Bronchial epithelial cell (primary cell): ENCODE data around the gene GSN. TPM values are rescaled to one million over a fixed set of nuclear protein-coding genes. Genes with fewer than 3 reads are reported as not detected.

ENCODE experiments used
- DNase-seq: peaks from one replicate; pipeline ENCODE4 v3.0.0-alpha.2; 2010; ENCODE audit warnings: low read depth
- FAIRE-seq: peaks from 2 replicates; lab custom pipeline; 2011; peaks lifted over from hg19 to GRCh38; lab: Jason Lieb, UNC
- H3K27me3 ChIP-seq: 2 replicates; pipeline ENCODE4 v1.5.1; 2011; ENCODE audit warnings: low read length; ENCODE audit not compliant: control insufficient read depth, insufficient read depth
- H3K36me3 ChIP-seq: 2 replicates; pipeline ENCODE4 v1.5.1; 2011; ENCODE audit warnings: low read length; ENCODE audit not compliant: control insufficient read depth, insufficient read depth
- H3K4me3 ChIP-seq: 2 replicates; pipeline ENCODE4 v1.5.1; 2011; ENCODE audit warnings: mild to moderate bottlenecking, low read depth, low read length, control low read depth
- total RNA-seq: library from RNA; depleted of rRNA; stranded (reverse); fragments of >200 nt; gene quantifications from 2 replicates; pipeline ENCODE4 v1.2.1, GENCODE V29; 2014
- TF ChIP-seq, protein P1 (sequence below): IDR thresholded peaks from 2 replicates; pipeline ENCODE4 v1.5.1; 2011; ENCODE audit warnings: mild to moderate bottlenecking, moderate library complexity, low read length, control low read depth, inconsistent platforms; ENCODE audit not compliant: insufficient read depth, severe bottlenecking

GSN gene
- total RNA-seq, 1 donor from 2014 or later = 420 TPM

DNA sequence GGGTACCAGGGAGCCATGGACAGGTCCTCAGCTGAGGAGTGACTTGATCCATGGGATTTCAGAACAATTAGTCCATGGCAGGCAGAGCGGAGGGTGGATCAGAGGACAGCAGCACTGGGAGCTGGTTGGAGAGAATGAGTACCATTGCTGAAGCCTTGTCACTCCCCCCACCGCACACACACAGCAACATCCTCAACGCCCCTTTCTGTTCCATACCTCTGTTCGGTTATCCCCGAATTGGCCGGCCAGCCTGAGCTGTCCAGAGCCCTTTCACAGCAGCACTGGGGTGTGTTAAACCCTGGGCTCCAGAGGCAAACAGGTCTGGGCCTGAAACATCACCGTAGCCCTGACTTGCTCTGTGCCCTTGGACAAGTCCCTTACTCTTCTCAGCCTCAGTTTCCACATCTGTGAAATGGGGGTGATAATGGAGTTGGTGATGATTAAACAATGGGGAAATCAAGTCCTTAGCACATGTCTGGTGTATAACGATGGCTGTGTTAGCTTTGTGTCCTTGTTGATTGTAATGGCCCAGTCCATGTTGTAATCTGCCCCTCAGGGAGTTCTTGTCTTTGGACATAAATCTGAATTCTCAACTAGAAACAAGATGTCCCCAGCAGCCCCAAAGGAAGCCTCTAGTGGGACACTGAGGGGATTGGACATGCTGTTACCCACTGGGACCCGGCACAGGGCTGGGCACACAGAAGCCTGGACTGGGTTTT lies 16.9 kb downstream of the GSN start:
- TF ChIP-seq, protein P1, sequence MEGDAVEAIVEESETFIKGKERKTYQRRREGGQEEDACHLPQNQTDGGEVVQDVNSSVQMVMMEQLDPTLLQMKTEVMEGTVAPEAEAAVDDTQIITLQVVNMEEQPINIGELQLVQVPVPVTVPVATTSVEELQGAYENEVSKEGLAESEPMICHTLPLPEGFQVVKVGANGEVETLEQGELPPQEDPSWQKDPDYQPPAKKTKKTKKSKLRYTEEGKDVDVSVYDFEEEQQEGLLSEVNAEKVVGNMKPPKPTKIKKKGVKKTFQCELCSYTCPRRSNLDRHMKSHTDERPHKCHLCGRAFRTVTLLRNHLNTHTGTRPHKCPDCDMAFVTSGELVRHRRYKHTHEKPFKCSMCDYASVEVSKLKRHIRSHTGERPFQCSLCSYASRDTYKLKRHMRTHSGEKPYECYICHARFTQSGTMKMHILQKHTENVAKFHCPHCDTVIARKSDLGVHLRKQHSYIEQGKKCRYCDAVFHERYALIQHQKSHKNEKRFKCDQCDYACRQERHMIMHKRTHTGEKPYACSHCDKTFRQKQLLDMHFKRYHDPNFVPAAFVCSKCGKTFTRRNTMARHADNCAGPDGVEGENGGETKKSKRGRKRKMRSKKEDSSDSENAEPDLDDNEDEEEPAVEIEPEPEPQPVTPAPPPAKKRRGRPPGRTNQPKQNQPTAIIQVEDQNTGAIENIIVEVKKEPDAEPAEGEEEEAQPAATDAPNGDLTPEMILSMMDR = no peak
- peaks cover 1% of the 10 kb centered on the region for H3K36me3 ChIP-seq
- DNase-seq = no peak
- FAIRE-seq = no peak
- H3K27me3 ChIP-seq = no peaks in the 10 kb centered on the region
- H3K4me3 ChIP-seq = no peak overlapping the region

DNA sequence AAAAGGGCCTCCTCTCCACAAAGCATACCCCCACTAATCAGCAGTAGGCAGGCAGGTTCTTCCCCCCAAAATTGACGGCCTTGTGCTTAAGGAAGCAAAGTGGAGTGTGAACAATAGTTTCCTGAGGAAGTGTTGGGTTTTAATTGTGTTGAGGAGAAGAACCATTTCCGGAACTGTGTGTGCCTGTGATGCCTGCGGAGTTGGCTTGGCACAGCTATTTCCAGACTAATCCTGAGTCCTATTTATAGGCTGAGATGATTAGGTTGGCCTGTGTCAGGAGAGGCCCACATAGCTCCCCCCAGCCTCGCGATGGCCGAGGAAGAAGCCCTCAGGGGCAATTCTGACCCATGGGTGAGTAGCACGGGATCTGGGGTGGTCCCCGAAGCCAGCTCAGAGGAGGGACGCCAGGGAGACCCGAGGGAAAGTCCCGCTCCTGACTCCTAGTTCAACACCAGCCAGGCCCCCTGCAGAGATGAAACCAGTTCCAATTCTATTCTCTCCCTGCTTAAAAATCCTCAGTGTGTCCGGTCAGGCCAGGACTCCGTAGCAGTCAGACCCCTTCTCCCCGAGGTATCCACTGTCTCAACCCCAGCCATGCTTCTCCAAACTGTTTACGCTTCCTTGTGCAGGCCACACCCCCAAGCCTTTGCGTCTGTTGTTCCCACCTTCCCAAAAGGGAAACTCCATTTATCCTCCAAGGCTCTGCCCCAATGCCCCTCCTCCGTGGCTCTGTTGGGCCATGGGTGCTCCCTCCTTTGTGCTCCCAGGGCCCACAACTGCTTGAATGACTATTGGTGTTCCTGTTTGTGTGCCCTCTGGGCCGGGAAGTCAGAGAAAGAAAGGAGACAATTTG lies 18.1 kb downstream of the GSN start:
- FAIRE-seq = no peak
- peaks cover 1% of the 10 kb centered on the region for H3K36me3 ChIP-seq
- peak; percentile 64 for DNase-seq
- TF ChIP-seq, protein P1 = no peak
- no peaks in the 10 kb centered on the region for H3K27me3 ChIP-seq
- H3K4me3 ChIP-seq = no peak overlapping the region

DNA sequence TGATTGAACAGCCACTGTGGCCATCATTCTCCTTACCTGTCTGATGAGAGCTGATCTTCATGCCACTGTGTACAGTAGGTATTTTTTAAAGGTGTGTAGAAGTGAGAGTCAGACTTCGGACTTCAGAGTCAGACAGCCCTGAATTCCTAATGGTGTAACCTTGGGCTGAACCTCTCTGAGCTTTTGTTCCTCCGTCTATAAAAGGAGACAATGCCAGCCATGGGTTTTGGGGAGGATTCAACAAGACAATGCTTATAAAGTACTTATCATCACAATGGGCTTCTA lies 18.7 kb downstream of the GSN start:
- TF ChIP-seq, protein P1 = no peak
- no peak for FAIRE-seq
- Histone ChIP-seq H3K27me3 (no peaks in the 10 kb centered on the region), H3K36me3 (peaks cover 1% of the 10 kb centered on the region), H3K4me3 (no peak overlapping the region)
- DNase-seq = no peak

DNA sequence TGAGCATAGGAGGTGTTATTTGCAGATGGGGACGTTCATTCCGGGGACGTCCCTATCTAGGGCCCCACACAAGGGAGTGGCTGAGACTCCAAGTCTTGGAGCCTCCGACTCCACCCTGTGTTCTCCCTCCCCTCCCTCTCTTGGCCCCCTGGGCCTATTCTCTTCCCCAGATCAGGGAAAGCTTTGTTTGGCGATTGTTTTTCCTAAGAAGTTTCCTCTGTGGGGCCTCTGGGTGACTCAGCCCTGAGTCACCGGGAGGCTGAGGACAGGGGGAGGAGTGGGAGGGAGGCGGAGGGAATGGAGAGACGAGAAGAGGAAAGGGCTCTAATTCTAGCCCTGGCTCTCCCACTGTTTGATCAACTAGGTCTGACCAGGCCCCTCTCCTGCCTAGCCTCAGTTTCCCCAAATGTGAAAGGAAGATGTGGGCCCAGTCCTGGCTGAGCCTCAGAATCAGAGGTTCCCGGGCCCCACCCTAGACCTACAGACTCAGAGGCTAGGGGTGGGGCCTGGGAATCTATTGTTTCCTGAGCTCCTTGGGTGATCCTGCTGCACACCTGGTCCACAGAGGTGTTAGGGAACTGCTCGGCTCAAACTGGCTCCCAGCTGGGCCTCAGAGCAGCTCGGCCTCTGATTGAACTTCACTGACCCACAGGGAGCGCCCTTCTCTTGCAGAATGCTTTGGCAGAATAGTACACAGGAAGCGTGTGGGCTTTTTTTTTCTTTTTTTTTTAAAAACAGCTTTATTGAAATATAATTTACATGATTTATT lies 19.2 kb downstream of the GSN start:
- H3K27me3 ChIP-seq = no peaks in the 10 kb centered on the region
- H3K4me3 ChIP-seq = no peak overlapping the region
- no peak for FAIRE-seq
- H3K36me3 ChIP-seq = peaks cover 2% of the 10 kb centered on the region
- peak; percentile 91 for DNase-seq
- TF ChIP-seq, protein P1 = peak; percentile 20

DNA sequence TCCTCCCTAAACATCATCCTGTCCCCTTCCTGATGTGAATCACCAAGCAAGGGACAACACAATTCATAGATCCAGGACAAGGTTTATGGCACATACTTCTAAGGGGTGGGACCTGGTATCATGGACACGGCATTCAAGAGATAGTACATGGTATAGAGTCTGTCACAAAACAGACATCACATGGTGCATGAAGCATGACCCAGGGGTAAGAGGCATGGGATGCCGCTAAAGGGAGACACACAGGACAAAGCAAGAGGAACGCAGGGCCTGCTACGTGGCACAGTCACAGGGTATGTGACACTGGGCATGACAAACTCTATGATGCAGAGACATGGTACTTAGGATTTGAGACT lies 20.7 kb downstream of the GSN start:
- peaks cover 4% of the 10 kb centered on the region for H3K36me3 ChIP-seq
- peak; percentile 15 for DNase-seq
- no peak overlapping the region for H3K4me3 ChIP-seq
- TF ChIP-seq, protein P1 = no peak
- FAIRE-seq = no peak
- no peaks in the 10 kb centered on the region for H3K27me3 ChIP-seq
